DMS114 treated with DMSO at 0.1 percent for 48 hours (cell line): ENCODE results near the gene VPS8.

Experiments
- DNase-seq: peaks from one replicate; lab custom pipeline; 2025; ENCODE audit not compliant: unreplicated experiment; lab: John Stamatoyannopoulos, UW

Gene VPS8

GRCh38 chr3:185084402-185084801, 272.4 kb downstream of the VPS8 start:
- DNase-seq: no peak

GRCh38 chr3:185084901-185085300, 272.9 kb downstream of the VPS8 start:
- DNase-seq: no peak

- no peak for DNase-seq
Measured at GRCh38 chr3:185087419-185087818, 275.5 kb downstream of the VPS8 start.

- DNase-seq: no peak
Measured at GRCh38 chr3:185089343-185089742, 277.4 kb downstream of the VPS8 start.

- DNase-seq: no peak
Measured at GRCh38 chr3:185089751-185090150, 277.8 kb downstream of the VPS8 start.

DNA sequence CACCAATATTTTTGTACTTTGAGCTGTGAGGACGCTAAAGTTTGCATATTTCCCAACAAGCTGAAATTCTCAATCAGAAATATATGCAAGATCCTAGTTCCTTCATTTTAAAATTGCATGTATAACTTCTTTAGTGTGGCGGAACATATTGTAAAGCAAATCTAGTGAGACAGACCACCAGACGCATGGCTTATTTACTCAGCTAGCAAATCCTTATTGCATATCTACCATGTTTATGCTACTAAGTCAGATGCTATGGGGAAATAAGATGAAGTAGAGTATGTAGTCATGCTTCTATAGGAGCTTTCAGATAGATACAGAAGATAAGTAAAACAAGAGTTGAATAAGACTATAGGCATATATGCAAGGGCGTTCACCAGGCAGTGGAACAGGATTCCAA, 278.8 kb downstream of the VPS8 start:
- no peak for DNase-seq

GRCh38 chr3:185093116-185093515, 281.1 kb downstream of the VPS8 start:
- no peak for DNase-seq

- DNase-seq: no peak
Measured at GRCh38 chr3:185094697-185095096, 282.7 kb downstream of the VPS8 start.
